Iris pigment epithelial cell (primary cell): Measurements from ENCODE around the gene THSD4.
A peak's percentile ranks its signal among the peaks of the same experiment; 100 is the strongest.
"Not testable (repeated sequence)": the region's sequence is repeated elsewhere in the genome, so short reads cannot be mapped to it uniquely, and the experiment has no call there.

ENCODE experiments used
- DNase-seq: peaks from one replicate; pipeline ENCODE4 v3.0.0-alpha.2; 2011; ENCODE audit warnings: low read depth

Gene THSD4

GRCh38 chr15:71261418-71261817, 146.1 kb downstream of the THSD4 start:
- no peak for DNase-seq

GRCh38 chr15:71261909-71262308, 146.6 kb downstream of the THSD4 start:
- no peak for DNase-seq

GRCh38 chr15:71262599-71262998, 147.3 kb downstream of the THSD4 start:
- no peak for DNase-seq

GRCh38 chr15:71265606-71266005, 150.3 kb downstream of the THSD4 start:
- DNase-seq, result not testable (repeated sequence)

GRCh38 chr15:71271327-71271726, 156.1 kb downstream of the THSD4 start:
- no peak for DNase-seq

GRCh38 chr15:71272932-71273331, 157.7 kb downstream of the THSD4 start:
- DNase-seq, result peak; percentile 95

- no peak for DNase-seq
These were observed 158.6 kb downstream of the THSD4 start for GRCh38 chr15:71273731-71274447.

- DNase-seq, result no peak
These were observed 159.2 kb downstream of the THSD4 start for GRCh38 chr15:71274448-71274798.

- peak; percentile 93 for DNase-seq
These were observed 159.8 kb downstream of the THSD4 start for GRCh38 chr15:71275098-71275497.

- no peak for DNase-seq
These were observed 160.5 kb downstream of the THSD4 start for GRCh38 chr15:71275566-71276335.

GRCh38 chr15:71276336-71276665, 161.0 kb downstream of the THSD4 start:
- no peak for DNase-seq

- DNase-seq, result peak; percentile 99
These were observed 163.9 kb downstream of the THSD4 start for GRCh38 chr15:71278989-71279756.

- DNase-seq, result peak; percentile 54
These were observed 164.5 kb downstream of the THSD4 start for GRCh38 chr15:71279757-71280141.

- DNase-seq, result no peak
These were observed 164.9 kb downstream of the THSD4 start for GRCh38 chr15:71280206-71280605.

- no peak for DNase-seq
These were observed 166.0 kb downstream of the THSD4 start for GRCh38 chr15:71281256-71281655.

- peak; percentile 93 for DNase-seq
These were observed 166.8 kb downstream of the THSD4 start for GRCh38 chr15:71282076-71282475.

GRCh38 chr15:71288348-71288955, 173.2 kb downstream of the THSD4 start:
- peak; percentile 78 for DNase-seq

- no peak for DNase-seq
These were observed 174.7 kb downstream of the THSD4 start for GRCh38 chr15:71290002-71290401.

- DNase-seq, result peak; percentile 62
These were observed 175.8 kb downstream of the THSD4 start for GRCh38 chr15:71290881-71291635.

- no peak for DNase-seq
These were observed 176.5 kb downstream of the THSD4 start for GRCh38 chr15:71291723-71292122.

GRCh38 chr15:71293723-71294122, 178.5 kb downstream of the THSD4 start:
- DNase-seq, result no peak
